ENCODE results near the gene SURF2.

- TF ChIP-seq RAD21 (IDR thresholded peaks at IDR 0.05; ENCODE audit: low read length) (no peak), CTCF (IDR thresholded peaks at IDR 0.05) (no peak), SMC3 (IDR thresholded peaks at IDR 0.05; ENCODE audit: low read depth, low read length) (no peak), USF2 (IDR thresholded peaks at IDR 0.05; ENCODE audit: borderline replicate concordance, low read depth, low read length) (no peak), ELF1 (IDR thresholded peaks at IDR 0.05) (no peak), JUND (IDR thresholded peaks at IDR 0.05) (no peak), EZH2phosphoT487 (IDR thresholded peaks at IDR 0.05; ENCODE audit: borderline replicate concordance, low read depth) (no peak), PBX3 (IDR thresholded peaks at IDR 0.05) (no peak), POLR2AphosphoS5 (IDR thresholded peaks at IDR 0.05; ENCODE audit: low read depth, low read length) (no peak)
These were observed 33.6 kb upstream of the SURF2 start for GRCh38 chr9:133322701-133323100.
